Lower leg skin (tissue), 3 donors: ENCODE measurements around the gene SPTLC2.

Experiments used
- CTCF ChIP-seq, 3 donors: fragments of 450-650 bp; IDR thresholded peaks; one replicate each; pipeline ENCODE4 v1.5.1; 2016; ENCODE audit warnings: antibody characterized with exemption in 3 of 3, mild to moderate bottlenecking in 3 of 3, moderate library complexity in 2 of 3
- POLR2A ChIP-seq, 2 donors: fragments of 450-650 bp; IDR thresholded peaks; one replicate each; pipeline ENCODE4 v1.6.1; 2016 to 2017; ENCODE audit warnings: antibody characterized with exemption in 2 of 2, mild to moderate bottlenecking in 1 of 2, moderate library complexity in 1 of 2

- TF ChIP-seq CTCF (IDR thresholded peaks at IDR 0.05) (no peak), POLR2A (IDR thresholded peaks at IDR 0.05) (no peak)
Observed at GRCh38 chr14:77573964-77574363, 42.5 kb downstream of the SPTLC2 start.
